OCI-LY3 (cell line): ENCODE results near the gene LYZL6.

Source experiments
- H2AFZ ChIP-seq: fragments of 200-600, 300-600 bp; shearing (Covaris generic); 2 replicates; pipeline ENCODE4 v1.6.0; 2014; ENCODE audit warnings: antibody characterized with exemption, low read depth, low read length
- H3K27ac ChIP-seq: fragments of 200-600, 300-600 bp; sonication (generic); 2 replicates; pipeline ENCODE4 v1.5.1; 2014; ENCODE audit warnings: mild to moderate bottlenecking, low read length, moderate library complexity, mixed read lengths
- H3K27me3 ChIP-seq: fragments of 200-600, 300-600 bp; sonication (generic); 2 replicates; pipeline ENCODE4 v1.6.1; 2014; ENCODE audit warnings: low read depth, low read length, mixed read lengths
- H3K36me3 ChIP-seq: fragments of 200-600, 300-600 bp; sonication (generic); replicated peaks from 2 replicates; pipeline ENCODE3; 2014; ENCODE audit warnings: low read depth, low read length, mixed read lengths
- H3K4me1 ChIP-seq: fragments of 300-600, 200-600 bp; sonication (generic); 2 replicates; pipeline ENCODE4 v1.6.1; 2014; ENCODE audit warnings: low read length, mixed read lengths
- H3K4me2 ChIP-seq: fragments of 200-600, 300-600 bp; sonication (generic); 2 replicates; pipeline ENCODE4 v1.6.1; 2014; ENCODE audit warnings: low read length, mixed read lengths
- H3K4me3 ChIP-seq: fragments of 300-600, 200-600 bp; sonication (generic); 2 replicates; pipeline ENCODE4 v1.5.1; 2014; ENCODE audit warnings: antibody characterized with exemption, mild to moderate bottlenecking, low read length, moderate library complexity
- H3K79me2 ChIP-seq: fragments of 300-600, 200-600 bp; shearing (Covaris generic); 2 replicates; pipeline ENCODE4 v1.6.1; 2014; ENCODE audit warnings: mild to moderate bottlenecking, low read length, mixed read lengths
- H3K9ac ChIP-seq: fragments of 300-600, 200-600 bp; shearing (Covaris generic); 2 replicates; pipeline ENCODE4 v1.6.0; 2014; ENCODE audit warnings: mild to moderate bottlenecking, low read length, moderate library complexity
- H3K9me3 ChIP-seq: fragments of 200-600, 300-600 bp; shearing (Covaris generic); 2 replicates; pipeline ENCODE4 v1.6.1; 2014; ENCODE audit warnings: low read length, mixed read lengths; ENCODE audit not compliant: insufficient read depth
- H4K20me1 ChIP-seq: fragments of 200-600, 300-600 bp; sonication (generic); 2 replicates; pipeline ENCODE4 v1.6.1; 2016; ENCODE audit warnings: low read length, mixed read lengths; ENCODE audit not compliant: insufficient read depth
- CTCF ChIP-seq: fragments of 200-600, 300-600 bp; sonication (generic); IDR thresholded peaks from 2 replicates; pipeline ENCODE4 v1.5.1; 2014; ENCODE audit warnings: antibody characterized with exemption, low read length, low read depth
- EZH2phosphoT487 ChIP-seq: fragments of 200-600 bp; shearing (Covaris generic); IDR thresholded peaks from 2 replicates; pipeline ENCODE4 v1.6.1; 2018; ENCODE audit warnings: antibody characterized with exemption, mixed run types, low read depth

Gene LYZL6

GRCh38 chr17:35968520-35969054, 25.1 kb upstream of the LYZL6 start:
- Histone ChIP-seq H4K20me1 (no peaks in the 10 kb centered on the region), H3K4me2 (no peak overlapping the region), H3K4me3 (no peak overlapping the region), H2AFZ (no peak overlapping the region), H3K9ac (no peak overlapping the region), H3K4me1 (peaks cover 21% of the 10 kb centered on the region), H3K27me3 (peaks cover 24% of the 10 kb centered on the region), H3K36me3 (no peaks in the 10 kb centered on the region), H3K27ac (no peak overlapping the region), H3K9me3 (no peaks in the 10 kb centered on the region), H3K79me2 (no peaks in the 10 kb centered on the region)
- no peak for TF ChIP-seq EZH2phosphoT487
- no peak for TF ChIP-seq CTCF

DNA sequence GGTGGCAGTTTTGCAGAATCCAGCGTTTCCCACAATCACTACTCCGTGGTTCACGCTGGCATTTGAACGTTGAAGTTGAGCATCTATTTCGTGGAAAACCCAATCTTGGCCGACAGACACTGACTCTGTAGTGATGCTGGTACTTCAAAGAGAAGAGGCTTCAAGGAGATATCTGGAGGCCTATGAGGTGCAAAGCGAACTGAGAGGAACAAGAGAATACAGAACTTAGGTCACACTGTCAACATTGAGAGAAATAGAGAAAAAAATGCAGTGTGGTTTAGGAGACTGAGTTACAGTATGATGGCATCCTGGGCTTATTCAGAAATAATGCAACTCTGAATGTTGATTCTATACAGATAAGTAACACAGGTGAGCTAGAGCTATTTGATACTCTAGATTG, 21.8 kb upstream of the LYZL6 start:
- H3K4me2 ChIP-seq = no peak overlapping the region
- H3K9ac ChIP-seq = no peak overlapping the region
- peaks cover 12% of the 10 kb centered on the region; the same call in 1 of the 2 replicates for H3K27me3 ChIP-seq
- H3K27ac ChIP-seq = no peak overlapping the region
- no peaks in the 10 kb centered on the region for H3K79me2 ChIP-seq
- H3K9me3 ChIP-seq = no peaks in the 10 kb centered on the region
- no peaks in the 10 kb centered on the region for H3K36me3 ChIP-seq
- no peak overlapping the region for H2AFZ ChIP-seq
- TF ChIP-seq CTCF (no peak), EZH2phosphoT487 (no peak)
- H4K20me1 ChIP-seq = no peaks in the 10 kb centered on the region
- H3K4me3 ChIP-seq = no peak overlapping the region
- peaks cover 13% of the 10 kb centered on the region for H3K4me1 ChIP-seq

DNA sequence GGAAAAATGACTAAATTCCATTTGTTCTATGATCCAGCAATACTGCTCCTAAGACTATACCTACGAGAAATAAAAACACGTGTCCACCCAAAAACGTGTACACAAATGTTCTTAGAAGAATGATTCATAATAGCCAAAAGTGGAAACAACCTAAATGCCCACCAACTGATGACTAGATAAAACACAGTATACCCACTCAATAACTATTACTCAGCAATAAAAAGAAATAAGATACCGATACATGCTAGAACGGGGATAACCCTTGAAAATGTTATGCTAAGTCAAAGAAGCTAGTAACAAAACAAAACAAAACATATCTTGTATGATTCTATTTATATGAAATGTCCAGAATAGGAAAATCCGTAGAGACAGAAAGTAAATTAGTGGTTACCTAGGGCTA, 20.1 kb upstream of the LYZL6 start:
- TF ChIP-seq CTCF = no peak
- no peak for TF ChIP-seq EZH2phosphoT487
- no peaks in the 10 kb centered on the region for H3K79me2 ChIP-seq

DNA sequence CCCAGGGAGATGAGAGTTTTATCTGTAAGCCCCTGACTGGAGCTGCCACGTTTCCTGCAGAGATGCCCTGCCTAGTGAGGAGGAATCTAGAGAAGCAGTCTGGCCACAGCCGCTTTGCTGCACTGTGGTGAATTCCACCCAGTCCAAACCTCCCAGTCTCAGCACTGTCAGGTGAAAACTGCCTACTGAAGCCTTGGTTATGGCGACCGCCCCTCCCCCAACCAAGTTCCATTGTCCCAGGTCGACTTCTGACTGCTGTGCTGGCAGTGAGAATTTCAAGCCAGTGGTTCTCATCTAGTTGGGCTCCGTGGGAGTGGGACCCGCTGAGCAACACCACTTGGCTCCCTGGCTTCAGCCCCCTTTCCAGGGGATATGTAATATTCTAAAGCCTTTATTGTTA, 10.2 kb upstream of the LYZL6 start:
- Histone ChIP-seq H4K20me1 (no peaks in the 10 kb centered on the region), H3K9me3 (no peaks in the 10 kb centered on the region), H3K4me2 (no peak overlapping the region), H3K4me3 (no peak overlapping the region), H3K27me3 (peaks cover 20% of the 10 kb centered on the region), H3K27ac (no peak overlapping the region), H3K9ac (no peak overlapping the region), H3K79me2 (no peaks in the 10 kb centered on the region), H2AFZ (no peak overlapping the region), H3K36me3 (no peaks in the 10 kb centered on the region), H3K4me1 (peaks cover 12% of the 10 kb centered on the region)
- TF ChIP-seq EZH2phosphoT487 (no peak), CTCF (no peak)

More for the DNA sequence above, 20.1 kb upstream of the LYZL6 start:
- no peak overlapping the region for H3K27ac ChIP-seq
- no peaks in the 10 kb centered on the region for H3K9me3 ChIP-seq
- H3K9ac ChIP-seq = no peak overlapping the region
- H3K4me2 ChIP-seq = no peak overlapping the region
- H3K27me3 ChIP-seq = peaks cover 26% of the 10 kb centered on the region
- no peaks in the 10 kb centered on the region for H3K36me3 ChIP-seq
- H4K20me1 ChIP-seq = no peaks in the 10 kb centered on the region
- H3K4me1 ChIP-seq = 0 out of 2 replicates have a peak, but pooled peaks cover 1% of the 10 kb centered on the region
- H3K4me3 ChIP-seq = no peak overlapping the region
- H2AFZ ChIP-seq = no peak overlapping the region
